ENCODE measurements around the gene HUNK. TPM values are rescaled to one million over a fixed set of nuclear protein-coding genes. Genes with fewer than 3 reads are reported as not detected.

The HUNK gene
- total RNA-seq, 1 experiment from 2014 or later = 7.0 TPM

DNA sequence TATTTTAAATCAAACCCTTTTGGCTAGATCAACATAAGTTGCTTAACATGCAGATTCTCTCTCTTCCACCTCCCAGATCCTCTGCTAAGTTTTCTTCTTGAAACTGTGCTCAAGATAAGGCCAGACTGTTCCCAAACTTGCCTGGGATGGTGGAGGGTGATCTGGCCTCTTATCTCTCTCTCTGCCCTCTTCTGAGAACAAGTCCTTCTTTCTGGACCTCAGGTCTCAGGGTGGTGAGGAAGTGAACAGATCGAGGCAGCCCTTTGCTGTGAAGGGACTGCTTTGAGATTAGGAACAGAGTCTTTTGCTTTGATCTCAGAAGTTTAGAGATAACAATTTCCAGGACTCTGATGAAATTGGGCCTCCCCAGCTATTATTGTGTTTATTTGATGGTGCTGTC lies 70.7 kb downstream of the HUNK start (continued):
- TF ChIP-seq, protein P1, sequence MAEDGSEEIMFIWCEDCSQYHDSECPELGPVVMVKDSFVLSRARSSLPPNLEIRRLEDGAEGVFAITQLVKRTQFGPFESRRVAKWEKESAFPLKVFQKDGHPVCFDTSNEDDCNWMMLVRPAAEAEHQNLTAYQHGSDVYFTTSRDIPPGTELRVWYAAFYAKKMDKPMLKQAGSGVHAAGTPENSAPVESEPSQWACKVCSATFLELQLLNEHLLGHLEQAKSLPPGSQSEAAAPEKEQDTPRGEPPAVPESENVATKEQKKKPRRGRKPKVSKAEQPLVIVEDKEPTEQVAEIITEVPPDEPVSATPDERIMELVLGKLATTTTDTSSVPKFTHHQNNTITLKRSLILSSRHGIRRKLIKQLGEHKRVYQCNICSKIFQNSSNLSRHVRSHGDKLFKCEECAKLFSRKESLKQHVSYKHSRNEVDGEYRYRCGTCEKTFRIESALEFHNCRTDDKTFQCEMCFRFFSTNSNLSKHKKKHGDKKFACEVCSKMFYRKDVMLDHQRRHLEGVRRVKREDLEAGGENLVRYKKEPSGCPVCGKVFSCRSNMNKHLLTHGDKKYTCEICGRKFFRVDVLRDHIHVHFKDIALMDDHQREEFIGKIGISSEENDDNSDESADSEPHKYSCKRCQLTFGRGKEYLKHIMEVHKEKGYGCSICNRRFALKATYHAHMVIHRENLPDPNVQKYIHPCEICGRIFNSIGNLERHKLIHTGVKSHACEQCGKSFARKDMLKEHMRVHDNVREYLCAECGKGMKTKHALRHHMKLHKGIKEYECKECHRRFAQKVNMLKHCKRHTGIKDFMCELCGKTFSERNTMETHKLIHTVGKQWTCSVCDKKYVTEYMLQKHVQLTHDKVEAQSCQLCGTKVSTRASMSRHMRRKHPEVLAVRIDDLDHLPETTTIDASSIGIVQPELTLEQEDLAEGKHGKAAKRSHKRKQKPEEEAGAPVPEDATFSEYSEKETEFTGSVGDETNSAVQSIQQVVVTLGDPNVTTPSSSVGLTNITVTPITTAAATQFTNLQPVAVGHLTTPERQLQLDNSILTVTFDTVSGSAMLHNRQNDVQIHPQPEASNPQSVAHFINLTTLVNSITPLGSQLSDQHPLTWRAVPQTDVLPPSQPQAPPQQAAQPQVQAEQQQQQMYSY (CRISPR knock-in tag; IDR thresholded peaks at IDR 0.05) = no peak
- TF ChIP-seq ZNF232 (CRISPR knock-in tag; IDR thresholded peaks at IDR 0.05) (no peak), NFE2L1 (CRISPR knock-in tag; IDR thresholded peaks at IDR 0.05) (no peak), KAT7 (CRISPR knock-in tag; IDR thresholded peaks at IDR 0.05; ENCODE audit: borderline replicate concordance) (no peak), FOXP1 (CRISPR knock-in tag; IDR thresholded peaks at IDR 0.05; ENCODE audit: borderline replicate concordance) (no peak)
- TF ChIP-seq, protein P2, sequence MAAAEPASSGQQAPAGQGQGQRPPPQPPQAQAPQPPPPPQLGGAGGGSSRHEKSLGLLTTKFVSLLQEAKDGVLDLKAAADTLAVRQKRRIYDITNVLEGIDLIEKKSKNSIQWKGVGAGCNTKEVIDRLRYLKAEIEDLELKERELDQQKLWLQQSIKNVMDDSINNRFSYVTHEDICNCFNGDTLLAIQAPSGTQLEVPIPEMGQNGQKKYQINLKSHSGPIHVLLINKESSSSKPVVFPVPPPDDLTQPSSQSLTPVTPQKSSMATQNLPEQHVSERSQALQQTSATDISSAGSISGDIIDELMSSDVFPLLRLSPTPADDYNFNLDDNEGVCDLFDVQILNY (CRISPR knock-in tag; IDR thresholded peaks at IDR 0.05) = no peak

DNA sequence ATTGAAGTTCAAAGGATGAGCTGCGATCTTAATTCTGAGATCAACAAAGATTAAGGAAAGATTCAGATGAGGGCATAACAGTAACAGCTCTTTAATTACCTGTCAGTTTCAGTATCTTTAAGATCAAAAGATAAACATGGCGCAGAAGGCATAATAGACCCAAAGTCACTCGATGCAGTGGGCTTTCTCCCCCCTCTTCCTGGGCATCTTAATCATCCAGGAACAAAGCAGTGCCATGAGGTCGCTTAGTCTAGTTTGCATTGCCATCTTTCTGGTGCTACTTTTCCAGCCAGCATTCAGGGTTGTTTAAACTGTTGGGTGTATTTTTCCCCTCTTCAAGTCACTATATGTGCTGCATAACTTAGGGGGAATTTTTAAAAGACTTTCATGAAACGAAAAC lies 72.3 kb downstream of the HUNK start:
- DNase-seq (ENCODE audit: low spot score) (no peak), ATAC-seq (no peak)
- H3K27ac Mint-ChIP-seq = 0 out of 2 replicates have a peak overlapping the region, but pooled peaks have one; percentile 11
- peaks cover 3% of the 10 kb centered on the region; the same call in 1 of the 2 replicates for H3K36me3 Mint-ChIP-seq
- peaks cover 47% of the 10 kb centered on the region for H3K4me1 Mint-ChIP-seq
- no peak for TF ChIP-seq ELF4 (CRISPR knock-in tag; IDR thresholded peaks at IDR 0.05; ENCODE audit: low read depth)
- TF ChIP-seq MXD4 (CRISPR knock-in tag; IDR thresholded peaks at IDR 0.05; ENCODE audit: borderline replicate concordance) = no peak
- TF ChIP-seq TEAD4 (CRISPR knock-in tag; IDR thresholded peaks at IDR 0.05) = no peak
- TF ChIP-seq TP53 (CRISPR knock-in tag; IDR thresholded peaks at IDR 0.05) = no peak
- TF ChIP-seq EMX1 (CRISPR knock-in tag; IDR thresholded peaks at IDR 0.05) = no peak
- TF ChIP-seq, protein P2 (CRISPR knock-in tag; IDR thresholded peaks at IDR 0.05) = no peak
- no peak for TF ChIP-seq ZNF138 (CRISPR knock-in tag; conservative IDR thresholded peaks at IDR 0.05)
- TF ChIP-seq, protein P3, sequence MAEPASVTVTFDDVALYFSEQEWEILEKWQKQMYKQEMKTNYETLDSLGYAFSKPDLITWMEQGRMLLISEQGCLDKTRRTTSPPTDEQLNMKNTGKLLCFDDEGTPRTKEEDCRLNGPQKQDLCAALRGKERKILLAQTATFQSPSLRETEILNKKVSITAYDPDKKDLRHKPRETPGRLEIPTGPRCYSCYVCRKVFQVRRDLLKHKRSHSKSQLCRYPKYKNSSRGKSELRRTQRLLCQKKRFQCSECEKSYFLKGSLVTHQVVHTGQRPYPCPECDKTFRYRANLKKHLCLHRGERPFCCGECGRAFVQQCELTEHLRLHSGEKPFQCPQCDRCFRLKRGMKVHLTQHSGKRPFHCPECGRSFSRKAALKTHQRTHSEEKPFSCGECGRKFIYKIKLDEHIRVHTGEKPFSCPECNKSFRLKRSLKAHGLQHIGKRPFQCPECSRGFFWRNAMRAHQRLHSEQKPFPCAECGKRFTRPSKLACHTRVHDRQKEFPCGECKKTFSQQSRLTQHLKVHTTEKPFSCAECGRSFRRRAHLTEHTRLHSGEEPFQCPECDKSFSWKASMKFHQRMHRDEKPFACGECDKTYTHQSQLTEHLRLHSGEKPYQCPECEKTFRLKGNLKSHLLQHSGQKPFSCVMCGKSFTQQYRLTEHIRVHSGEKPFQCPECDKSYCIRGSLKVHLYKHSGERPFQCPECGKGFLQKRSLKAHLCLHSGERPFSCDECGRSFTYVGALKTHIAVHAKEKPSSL (CRISPR knock-in tag; conservative IDR thresholded peaks at IDR 0.05) = no peak
- no peak for TF ChIP-seq HMGA2 (CRISPR knock-in tag; IDR thresholded peaks at IDR 0.05)
- no peak for TF ChIP-seq PRRX2 (CRISPR knock-in tag; IDR thresholded peaks at IDR 0.05)
- H3K27me3 Mint-ChIP-seq (ENCODE audit: low read depth) = peaks cover 48% of the 10 kb centered on the region
- H3K9me3 Mint-ChIP-seq = no peaks in the 10 kb centered on the region
- no peak overlapping the region for H3K4me3 Mint-ChIP-seq
- ChIA-PET POLR2A (no interaction called here), CTCF (interaction anchor here (2.2 to 2.4 kb wide), 2 partner anchors 11 to 70 kb away, joined by 6 to 7 read pairs; no protein-coding TSS in a partner anchor)

DNA sequence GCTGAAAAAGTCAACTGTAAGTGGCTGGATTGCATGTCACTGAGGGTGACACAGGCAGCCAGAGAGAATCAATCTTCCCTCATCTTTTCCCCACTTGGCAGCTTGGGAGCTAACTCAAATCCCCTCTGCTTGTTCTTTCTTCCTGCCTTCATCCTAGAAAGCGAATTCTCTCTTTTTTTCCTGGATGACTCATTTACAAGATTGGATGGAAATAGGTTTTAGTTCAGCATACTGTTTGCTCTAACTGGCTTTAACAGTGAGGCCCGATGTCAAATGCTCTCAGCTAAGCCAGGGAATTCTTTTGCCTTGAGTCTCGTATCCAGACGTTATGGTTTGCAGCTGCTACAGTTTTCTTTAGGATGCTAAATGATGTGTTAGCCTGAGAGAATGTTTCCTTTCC lies 72.7 kb downstream of the HUNK start:
- Mint-ChIP-seq H3K4me3 (no peak overlapping the region), H3K27ac (peak overlapping the region; percentile 69), H3K4me1 (peaks cover 47% of the 10 kb centered on the region), H3K9me3 (no peaks in the 10 kb centered on the region), H3K36me3 (peaks cover 3% of the 10 kb centered on the region; the same call in 1 of the 2 replicates), H3K27me3 (ENCODE audit: low read depth) (peaks cover 48% of the 10 kb centered on the region)
- CTCF ChIA-PET = interaction anchor here (2.2 to 2.4 kb wide), 2 partner anchors 12 to 71 kb away, joined by 6 to 7 read pairs; no protein-coding TSS in a partner anchor
- ATAC-seq (no peak), DNase-seq (ENCODE audit: low spot score) (no peak)
- TF ChIP-seq FOXJ3 (CRISPR knock-in tag; IDR thresholded peaks at IDR 0.05; ENCODE audit: borderline replicate concordance) = no peak
- POLR2A ChIA-PET = no interaction called here
